Ishikawa (cell line): ENCODE results near the gene KIRREL3.

Source experiments
- CREB1 ChIP-seq: IDR thresholded peaks from 2 replicates; pipeline ENCODE4 v1.6.1; 2012; ENCODE audit warnings: low read depth
- EGR1 ChIP-seq: IDR thresholded peaks from 2 replicates; pipeline ENCODE4 v1.6.1; 2012
- EP300 ChIP-seq: IDR thresholded peaks from 2 replicates; pipeline ENCODE4 v1.6.1; 2012; ENCODE audit warnings: borderline replicate concordance
- MAX ChIP-seq: IDR thresholded peaks from 2 replicates; pipeline ENCODE4 v1.6.1; 2012
- RAD21 ChIP-seq: IDR thresholded peaks from 2 replicates; pipeline ENCODE4 v1.6.1; 2012; ENCODE audit warnings: low read depth
- REST ChIP-seq: IDR thresholded peaks from 2 replicates; pipeline ENCODE4 v1.6.1; 2012; ENCODE audit warnings: low read depth, mild to moderate bottlenecking
- TAF1 ChIP-seq: IDR thresholded peaks from 2 replicates; pipeline ENCODE4 v1.6.1; 2012; ENCODE audit warnings: low read depth, mild to moderate bottlenecking
- YY1 ChIP-seq: IDR thresholded peaks from 2 replicates; pipeline ENCODE4 v1.6.1; 2012; ENCODE audit warnings: low read depth
- ZBTB7A ChIP-seq: IDR thresholded peaks from 2 replicates; pipeline ENCODE4 v1.6.1; 2012; ENCODE audit warnings: low read depth

GRCh38 chr11:126680131-126680530 lies 320.4 kb downstream of the KIRREL3 start:
- TF ChIP-seq MAX (no peak), RAD21 (no peak), EGR1 (no peak), REST (no peak), YY1 (no peak), ZBTB7A (no peak), EP300 (no peak), TAF1 (no peak), CREB1 (no peak)
